GF-D8 (cell line): ENCODE data around the gene OSGEP.
"Not testable (repeated sequence)": the region's sequence is repeated elsewhere in the genome, so short reads cannot be mapped to it uniquely, and the experiment has no call there.

Experiments used
- DNase-seq: peaks from one replicate; lab custom pipeline; 2025; lab: John Stamatoyannopoulos, UW

The OSGEP gene

GRCh38 chr14:20469890-20470602 is 15.4 kb upstream of the OSGEP start:
- DNase-seq, result peak; percentile 61

GRCh38 chr14:20469242-20469889 is 14.8 kb upstream of the OSGEP start, which contains the start of gene PNP:
TSS of gene PNP (plus strand) at chr14:20469406. CDS start at chr14:20469525, 119 bp downstream.
- DNase-seq, result peak; percentile 60

GRCh38 chr14:20468764-20469241 is 14.2 kb upstream of the OSGEP start:
- DNase-seq, result no peak

GRCh38 chr14:20461225-20462141 is 6.9 kb upstream of the OSGEP start, which contains the start of gene PIP4P1:
TSS of gene PIP4P1 (minus strand) at chr14:20461434. CDS start at chr14:20461325, 109 bp downstream.
- peak; percentile 100 for DNase-seq

GRCh38 chr14:20460458-20461224 is 6.0 kb upstream of the OSGEP start:
- DNase-seq, result no peak

GRCh38 chr14:20458031-20458789 is 3.6 kb upstream of the OSGEP start:
- DNase-seq, result no peak

GRCh38 chr14:20456971-20457370 is 2.4 kb upstream of the OSGEP start:
- peak; percentile 64 for DNase-seq

- peak; percentile 64 for DNase-seq
Measured at GRCh38 chr14:20455355-20456300, 1.0 kb upstream of the OSGEP start.

- not testable (repeated sequence) for DNase-seq
Measured at GRCh38 chr14:20452831-20453230, 1.8 kb downstream of the OSGEP start.

GRCh38 chr14:20446889-20447288 is 7.7 kb downstream of the OSGEP start:
- no peak for DNase-seq

GRCh38 chr14:20443650-20444049 is 11.0 kb downstream of the OSGEP start:
- not testable (repeated sequence) for DNase-seq

- no peak for DNase-seq
Measured at GRCh38 chr14:20441461-20441860, 13.2 kb downstream of the OSGEP start.

- peak; percentile 33 for DNase-seq
Measured at GRCh38 chr14:20440882-20441281, 13.7 kb downstream of the OSGEP start.

- no peak for DNase-seq
Measured at GRCh38 chr14:20440465-20440864, 14.1 kb downstream of the OSGEP start.

- DNase-seq, result no peak
Measured at GRCh38 chr14:20438664-20439063, 15.9 kb downstream of the OSGEP start.

- DNase-seq, result no peak
Measured at GRCh38 chr14:20436363-20436755, 18.3 kb downstream of the OSGEP start.

GRCh38 chr14:20435582-20436362 is 18.8 kb downstream of the OSGEP start, which contains the start of gene KLHL33:
TSS of gene KLHL33 (minus strand) at chr14:20436166. CDS start at chr14:20435811, 355 bp downstream.
- DNase-seq, result no peak
